NCI-H1930 (cell line): ENCODE results near the gene PPIF.

ENCODE experiments used
- DNase-seq, 2 experiments: peaks; one replicate each; lab custom pipeline; 2025; lab: John Stamatoyannopoulos, UW

PPIF gene

GRCh38 chr10:79387466-79387973 lies 40.3 kb downstream of the PPIF start:
- DNase-seq: no peak

- no peak for DNase-seq
Measured at GRCh38 chr10:79387974-79388850, 40.9 kb downstream of the PPIF start.

- no peak for DNase-seq
Measured at GRCh38 chr10:79390057-79390456, 42.8 kb downstream of the PPIF start.

GRCh38 chr10:79390551-79391229 lies 43.4 kb downstream of the PPIF start:
- no peak for DNase-seq

- no peak for DNase-seq
Measured at GRCh38 chr10:79391231-79392019, 44.2 kb downstream of the PPIF start.

- DNase-seq: no peak
Measured at GRCh38 chr10:79392020-79392398, 44.7 kb downstream of the PPIF start.

- DNase-seq: no peak
Measured at GRCh38 chr10:79392506-79393176, 45.4 kb downstream of the PPIF start.

- no peak for DNase-seq
Measured at GRCh38 chr10:79393221-79393923, 46.1 kb downstream of the PPIF start.

- DNase-seq: no peak
Measured at GRCh38 chr10:79393924-79394610, 46.8 kb downstream of the PPIF start.

GRCh38 chr10:79394664-79395063 lies 47.4 kb downstream of the PPIF start:
- no peak for DNase-seq

- no peak for DNase-seq
Measured at GRCh38 chr10:79396520-79396919, 49.3 kb downstream of the PPIF start.

- no peak for DNase-seq
Measured at GRCh38 chr10:79397051-79397450, 49.8 kb downstream of the PPIF start.

GRCh38 chr10:79397575-79398303 lies 50.5 kb downstream of the PPIF start:
- no peak for DNase-seq

- no peak for DNase-seq
Measured at GRCh38 chr10:79398642-79399041, 51.4 kb downstream of the PPIF start.

GRCh38 chr10:79399223-79399831 lies 52.1 kb downstream of the PPIF start:
- DNase-seq: no peak

- DNase-seq: peak; percentile 3 to 37
Measured at GRCh38 chr10:79400146-79401004, 53.1 kb downstream of the PPIF start.

- no peak for DNase-seq
Measured at GRCh38 chr10:79401015-79401921, 54.0 kb downstream of the PPIF start.

GRCh38 chr10:79402625-79402946 lies 55.3 kb downstream of the PPIF start:
- DNase-seq: no peak
